Measurements from ENCODE around the gene NEMP1.

NEMP1 gene

GRCh38 chr12:57012600-57013465 lies 65.8 kb downstream of the NEMP1 start:
- no peak overlapping the region for H3K4me3 ChIP-seq (ENCODE audit: low read depth in 1 of 2, low read length in 2 of 2)
- no peak overlapping the region for H3K27ac ChIP-seq (ENCODE audit: low read length)
- H3K9me3 ChIP-seq (ENCODE audit: control insufficient read depth in 1 of 2, low read length in 2 of 2), result no peaks in the 10 kb centered on the region
- peaks cover 7 to 9% of the 10 kb centered on the region in 2 donors for H3K4me1 ChIP-seq (ENCODE audit: control insufficient read depth in 1 of 2, insufficient read depth in 2 of 2, low read length in 2 of 2)
- no peaks in the 10 kb centered on the region for H3K27me3 ChIP-seq (ENCODE audit: low read depth, low read length)
- H3K36me3 ChIP-seq (ENCODE audit: control insufficient read depth in 1 of 2, insufficient read depth in 2 of 2, low read length in 2 of 2), result no peaks in the 10 kb centered on the region

- Histone ChIP-seq H3K27ac (ENCODE audit: low read length) (no peak overlapping the region), H3K9me3 (ENCODE audit: control insufficient read depth in 1 of 2, low read length in 2 of 2) (no peaks in the 10 kb centered on the region), H3K27me3 (ENCODE audit: low read depth, low read length) (no peaks in the 10 kb centered on the region), H3K4me3 (ENCODE audit: low read depth in 1 of 2, low read length in 2 of 2) (no peak overlapping the region), H3K4me1 (ENCODE audit: control insufficient read depth in 1 of 2, insufficient read depth in 2 of 2, low read length in 2 of 2) (peaks cover 10 to 13% of the 10 kb centered on the region in 2 donors), H3K36me3 (ENCODE audit: control insufficient read depth in 1 of 2, insufficient read depth in 2 of 2, low read length in 2 of 2) (no peaks in the 10 kb centered on the region)
Observed at GRCh38 chr12:57011438-57012424, 66.9 kb downstream of the NEMP1 start.

- Histone ChIP-seq H3K27me3 (ENCODE audit: low read depth, low read length) (no peaks in the 10 kb centered on the region), H3K4me1 (ENCODE audit: control insufficient read depth in 1 of 2, insufficient read depth in 2 of 2, low read length in 2 of 2) (peaks cover 11 to 17% of the 10 kb centered on the region in 2 donors), H3K4me3 (ENCODE audit: low read depth in 1 of 2, low read length in 2 of 2) (no peak overlapping the region), H3K27ac (ENCODE audit: low read length) (no peak overlapping the region), H3K36me3 (ENCODE audit: control insufficient read depth in 1 of 2, insufficient read depth in 2 of 2, low read length in 2 of 2) (no peaks in the 10 kb centered on the region), H3K9me3 (ENCODE audit: control insufficient read depth in 1 of 2, low read length in 2 of 2) (no peaks in the 10 kb centered on the region)
Observed at GRCh38 chr12:57010627-57011247, 67.9 kb downstream of the NEMP1 start.

GRCh38 chr12:57009949-57010626 lies 68.5 kb downstream of the NEMP1 start:
- peaks cover 16 to 24% of the 10 kb centered on the region in 2 donors for H3K4me1 ChIP-seq (ENCODE audit: control insufficient read depth in 1 of 2, insufficient read depth in 2 of 2, low read length in 2 of 2)
- H3K27me3 ChIP-seq (ENCODE audit: low read depth, low read length), result no peaks in the 10 kb centered on the region
- H3K27ac ChIP-seq (ENCODE audit: low read length), result no peak overlapping the region
- no peak overlapping the region for H3K4me3 ChIP-seq (ENCODE audit: low read depth in 1 of 2, low read length in 2 of 2)
- H3K36me3 ChIP-seq (ENCODE audit: control insufficient read depth in 1 of 2, insufficient read depth in 2 of 2, low read length in 2 of 2), result no peaks in the 10 kb centered on the region
- H3K9me3 ChIP-seq (ENCODE audit: control insufficient read depth in 1 of 2, low read length in 2 of 2), result no peaks in the 10 kb centered on the region

- H3K36me3 ChIP-seq (ENCODE audit: control insufficient read depth in 1 of 2, insufficient read depth in 2 of 2, low read length in 2 of 2), result peaks cover 12 to 15% of the 10 kb centered on the region in 2 donors
- H3K27ac ChIP-seq (ENCODE audit: low read length), result no peak overlapping the region
Observed at GRCh38 chr12:57008178-57008577, 70.4 kb downstream of the NEMP1 start.

GRCh38 chr12:57006809-57007475 lies 71.6 kb downstream of the NEMP1 start:
- peaks cover 21 to 30% of the 10 kb centered on the region in 2 donors for H3K4me1 ChIP-seq (ENCODE audit: control insufficient read depth in 1 of 2, insufficient read depth in 2 of 2, low read length in 2 of 2)
- no peaks in the 10 kb centered on the region for H3K9me3 ChIP-seq (ENCODE audit: control insufficient read depth in 1 of 2, low read length in 2 of 2)
- H3K27ac ChIP-seq (ENCODE audit: low read length), result no peak overlapping the region
- H3K4me3 ChIP-seq (ENCODE audit: low read depth in 1 of 2, low read length in 2 of 2), result peak overlapping the region; percentile 29 to 43
- H3K27me3 ChIP-seq (ENCODE audit: low read depth, low read length), result no peaks in the 10 kb centered on the region
- peaks cover 24 to 27% of the 10 kb centered on the region in 2 donors for H3K36me3 ChIP-seq (ENCODE audit: control insufficient read depth in 1 of 2, insufficient read depth in 2 of 2, low read length in 2 of 2)

More at GRCh38 chr12:57008178-57008577, 70.4 kb downstream of the NEMP1 start:
- H3K4me3 ChIP-seq (ENCODE audit: low read depth in 1 of 2, low read length in 2 of 2), result no peak overlapping the region
- peaks cover 21 to 28% of the 10 kb centered on the region in 2 donors for H3K4me1 ChIP-seq (ENCODE audit: control insufficient read depth in 1 of 2, insufficient read depth in 2 of 2, low read length in 2 of 2)
- no peaks in the 10 kb centered on the region for H3K27me3 ChIP-seq (ENCODE audit: low read depth, low read length)
- no peaks in the 10 kb centered on the region for H3K9me3 ChIP-seq (ENCODE audit: control insufficient read depth in 1 of 2, low read length in 2 of 2)

GRCh38 chr12:57005980-57006808 lies 72.4 kb downstream of the NEMP1 start, which contains the start of gene ZBTB39:
Gene ZBTB39, minus strand, starts transcription at chr12:57006546. Its CDS starts 1,629 bp downstream, at chr12:57004917.
- H3K9me3 ChIP-seq (ENCODE audit: control insufficient read depth in 1 of 2, low read length in 2 of 2), result no peaks in the 10 kb centered on the region
- H3K27me3 ChIP-seq (ENCODE audit: low read depth, low read length), result no peaks in the 10 kb centered on the region
- H3K4me3 ChIP-seq (ENCODE audit: low read depth in 1 of 2, low read length in 2 of 2), result peak within 1 kb of the TSS; percentile 78 to 85
- H3K27ac ChIP-seq (ENCODE audit: low read length), result peak within 1 kb of the TSS; percentile 56
- H3K36me3 ChIP-seq (ENCODE audit: control insufficient read depth in 1 of 2, insufficient read depth in 2 of 2, low read length in 2 of 2), result peaks cover 24 to 32% of the 10 kb centered on the region in 2 donors
- H3K4me1 ChIP-seq (ENCODE audit: control insufficient read depth in 1 of 2, insufficient read depth in 2 of 2, low read length in 2 of 2), result peaks cover 21 to 38% of the 10 kb centered on the region in 2 donors

Data from muscle layer of duodenum (tissue), 2 donors.